Adipocyte (in vitro differentiated cells): Measurements from ENCODE around the gene RBM25.
"Not testable (repeated sequence)": the region's sequence is repeated elsewhere in the genome, so short reads cannot be mapped to it uniquely, and the experiment has no call there.

Experiments
- DNase-seq: peaks from one replicate; pipeline ENCODE4 v3.0.0-alpha.2; 2015; ENCODE audit warnings: low read depth
- H3K27me3 ChIP-seq: replicated peaks from 2 replicates; pipeline ENCODE4 v1.7.0; 2013; ENCODE audit warnings: mild to moderate bottlenecking, low read length, moderate library complexity; ENCODE audit not compliant: control insufficient read depth, insufficient read depth
- H3K36me3 ChIP-seq: 2 replicates; pipeline ENCODE4 v1.7.0; 2013; ENCODE audit warnings: low read length, mild to moderate bottlenecking, moderate library complexity; ENCODE audit not compliant: control insufficient read depth, insufficient read depth, severe bottlenecking
- H3K4me1 ChIP-seq: 2 replicates; pipeline ENCODE4 v1.7.0; 2013; ENCODE audit warnings: mild to moderate bottlenecking, low read length, moderate library complexity; ENCODE audit not compliant: control insufficient read depth, insufficient read depth
- H3K4me3 ChIP-seq: 2 replicates; pipeline ENCODE4 v1.7.0; 2013; ENCODE audit warnings: mild to moderate bottlenecking, low read length, moderate library complexity
- H3K9ac ChIP-seq: 2 replicates; pipeline ENCODE4 v1.7.0; 2013; ENCODE audit warnings: mild to moderate bottlenecking, low read length, moderate library complexity
- H3K9me3 ChIP-seq: 2 replicates; pipeline ENCODE4 v1.7.0; 2013; ENCODE audit warnings: mild to moderate bottlenecking, low read length, moderate library complexity; ENCODE audit not compliant: control insufficient read depth

Gene RBM25

DNA sequence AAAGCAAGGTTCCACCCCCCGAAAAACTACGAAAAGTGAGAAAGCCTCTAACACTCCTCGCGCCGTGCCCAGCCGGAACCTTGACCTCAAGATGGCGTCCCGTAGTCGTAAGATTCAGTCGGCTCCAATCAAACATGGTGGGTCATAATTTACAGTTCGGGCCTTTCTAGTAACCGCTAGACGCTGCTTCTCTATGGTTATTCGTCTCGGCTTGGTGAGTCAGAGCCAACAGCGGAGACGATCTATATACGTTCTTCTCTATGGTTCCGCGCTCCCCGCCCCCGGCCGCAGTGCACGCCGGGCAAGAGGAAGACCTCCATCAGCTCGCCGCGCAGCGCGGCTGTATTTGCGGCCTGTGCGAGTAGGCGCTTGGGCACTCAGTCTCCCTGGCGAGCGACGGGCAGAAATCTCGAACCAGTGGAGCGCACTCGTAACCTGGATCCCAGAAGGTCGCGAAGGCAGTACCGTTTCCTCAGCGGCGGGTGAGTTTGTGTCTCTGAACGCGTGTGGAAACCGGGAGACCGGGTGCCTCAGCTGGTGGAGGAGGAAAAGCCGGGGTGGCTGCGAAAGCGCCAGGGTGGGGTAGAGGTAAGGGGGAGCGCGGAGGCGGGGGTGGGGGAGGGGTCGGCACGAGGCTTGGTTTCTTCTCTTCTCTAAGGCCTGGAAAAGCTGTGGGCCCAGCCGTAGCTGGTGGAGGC, at the start of gene RBM25:
Gene RBM25, plus strand, starts transcription at position 311 of the 698 bp plus-strand sequence. CDS start 13,108 bp downstream, outside the sequence.
- Histone ChIP-seq H3K9ac (peak within 1 kb of the TSS; percentile 89), H3K27me3 (no peaks in the 10 kb centered on the region)
- peak; percentile 99 for DNase-seq

DNA sequence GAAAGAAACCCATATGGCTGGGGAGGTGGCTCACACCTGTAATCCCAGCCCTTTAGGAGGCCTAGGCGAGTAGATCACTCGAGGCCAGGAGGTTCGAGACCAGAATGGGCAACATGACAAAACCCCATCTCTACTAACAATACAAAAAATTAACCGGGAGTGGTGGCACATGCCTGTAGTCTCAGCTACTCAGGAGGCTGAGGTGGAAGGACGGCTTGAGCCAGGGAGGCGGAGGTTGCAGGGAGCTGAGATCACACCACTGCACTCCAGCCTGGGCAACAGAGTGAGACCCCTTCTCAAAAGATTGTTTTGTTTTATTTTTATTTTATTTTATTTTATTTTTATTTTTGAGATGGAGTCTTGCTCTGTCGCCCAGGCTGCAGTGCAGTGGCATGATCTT, 47.1 kb upstream of the RBM25 start:
- not testable (repeated sequence) for H3K27me3 ChIP-seq, H3K9ac ChIP-seq, H3K4me3 ChIP-seq, DNase-seq, H3K9me3 ChIP-seq
- H3K4me1 ChIP-seq = peaks cover 37% of the 10 kb centered on the region
- peaks cover 16% of the 10 kb centered on the region for H3K36me3 ChIP-seq

More for the DNA sequence above, at the start of gene RBM25:
- Histone ChIP-seq H3K4me1 (peaks cover 24% of the 10 kb centered on the region), H3K36me3 (peaks cover 5% of the 10 kb centered on the region), H3K9me3 (no peaks in the 10 kb centered on the region), H3K4me3 (peak within 1 kb of the TSS; percentile 95)

DNA sequence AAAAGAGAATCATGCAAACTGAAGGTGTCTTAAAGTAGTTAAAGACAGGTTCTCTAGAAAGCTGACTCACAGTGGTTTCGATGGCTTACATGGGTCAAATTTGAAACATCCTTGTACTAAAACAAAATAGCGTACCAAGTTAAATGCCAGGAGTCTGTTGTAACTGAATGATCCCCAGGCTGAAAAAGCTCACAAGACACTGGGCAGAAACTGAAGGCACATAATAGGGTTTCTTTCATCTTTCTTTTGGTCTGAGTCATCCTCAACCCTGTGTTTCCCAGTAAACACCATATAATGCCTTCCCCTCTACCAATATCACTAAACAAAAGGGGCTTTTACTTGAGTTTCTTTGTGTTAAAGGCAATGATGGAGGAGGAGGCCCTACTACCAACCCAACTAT, 44.2 kb upstream of the RBM25 start:
- peak; percentile 90 for DNase-seq
- Histone ChIP-seq H3K27me3 (no peaks in the 10 kb centered on the region), H3K9ac (no peak overlapping the region), H3K36me3 (peaks cover 33% of the 10 kb centered on the region), H3K4me1 (peaks cover 23% of the 10 kb centered on the region), H3K4me3 (no peak overlapping the region), H3K9me3 (no peaks in the 10 kb centered on the region)

DNA sequence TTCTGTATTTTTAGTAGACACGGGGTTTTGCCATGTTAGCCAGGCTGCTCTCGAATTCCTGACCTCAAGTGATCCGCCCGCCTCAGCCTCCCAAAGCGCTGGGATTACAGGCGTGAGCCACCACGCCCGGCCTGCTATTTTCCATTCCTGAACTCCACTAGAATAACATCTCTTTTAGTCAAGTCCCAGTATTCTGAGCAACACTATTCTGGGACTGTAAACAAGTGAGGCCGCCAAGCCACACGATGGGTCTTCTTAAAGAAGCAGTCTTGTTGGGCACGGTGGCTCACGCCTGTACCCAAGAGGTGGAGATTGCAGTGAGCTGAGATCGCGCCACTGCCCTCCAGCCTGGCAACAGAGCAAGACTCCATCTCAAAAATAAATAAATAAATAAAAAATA, 42.8 kb upstream of the RBM25 start:
- H3K4me3 ChIP-seq, DNase-seq, H3K9ac ChIP-seq, H3K9me3 ChIP-seq, H3K27me3 ChIP-seq: not testable (repeated sequence)
- peaks cover 22% of the 10 kb centered on the region for H3K4me1 ChIP-seq
- H3K36me3 ChIP-seq = peaks cover 41% of the 10 kb centered on the region

DNA sequence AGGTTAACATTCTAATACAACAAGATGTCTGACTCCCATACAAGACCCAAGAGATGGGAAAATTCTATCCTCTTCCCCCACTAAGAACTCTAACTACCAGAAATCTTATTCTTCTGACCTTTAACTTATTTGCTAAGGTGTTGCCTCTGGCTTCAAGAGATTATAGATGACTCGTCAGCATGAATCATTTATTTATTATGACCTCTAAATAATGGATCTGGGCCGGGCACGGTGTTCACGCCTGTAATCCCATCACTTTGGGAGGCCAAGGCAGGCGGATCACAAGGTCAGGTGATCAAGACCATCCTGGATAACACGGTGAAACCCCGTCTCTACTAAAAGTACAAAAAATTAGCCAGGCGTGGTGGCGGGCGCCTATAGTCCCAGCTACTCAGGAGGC, 42.3 kb upstream of the RBM25 start:
- peaks cover 22% of the 10 kb centered on the region for H3K4me1 ChIP-seq
- H3K9me3 ChIP-seq, H3K4me3 ChIP-seq, H3K27me3 ChIP-seq, H3K9ac ChIP-seq, DNase-seq: not testable (repeated sequence)
- H3K36me3 ChIP-seq = peaks cover 43% of the 10 kb centered on the region

DNA sequence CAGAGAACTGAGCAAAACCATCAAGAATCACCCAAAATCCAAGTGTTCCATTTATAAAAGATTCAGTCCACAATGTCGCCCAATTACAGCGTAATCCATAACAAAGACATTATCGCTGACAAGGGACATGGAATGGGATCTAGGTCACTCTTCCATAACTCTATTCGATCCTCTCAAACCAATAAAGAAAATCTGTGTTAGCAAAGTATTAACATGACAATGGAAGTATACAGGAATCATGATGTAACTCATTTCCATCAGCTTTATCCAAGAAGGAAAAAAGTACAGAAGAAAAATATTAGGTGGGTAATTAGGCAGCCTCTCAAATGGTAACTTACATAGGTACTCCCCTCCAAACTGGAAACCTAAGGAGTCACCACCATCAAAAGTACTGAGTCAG, 36.3 kb upstream of the RBM25 start:
- peak overlapping the region; percentile 45 for H3K4me3 ChIP-seq
- no peaks in the 10 kb centered on the region for H3K27me3 ChIP-seq
- peaks cover 53% of the 10 kb centered on the region for H3K36me3 ChIP-seq
- peaks cover 27% of the 10 kb centered on the region for H3K4me1 ChIP-seq
- no peak overlapping the region for H3K9ac ChIP-seq
- DNase-seq = no peak
- no peaks in the 10 kb centered on the region for H3K9me3 ChIP-seq

DNA sequence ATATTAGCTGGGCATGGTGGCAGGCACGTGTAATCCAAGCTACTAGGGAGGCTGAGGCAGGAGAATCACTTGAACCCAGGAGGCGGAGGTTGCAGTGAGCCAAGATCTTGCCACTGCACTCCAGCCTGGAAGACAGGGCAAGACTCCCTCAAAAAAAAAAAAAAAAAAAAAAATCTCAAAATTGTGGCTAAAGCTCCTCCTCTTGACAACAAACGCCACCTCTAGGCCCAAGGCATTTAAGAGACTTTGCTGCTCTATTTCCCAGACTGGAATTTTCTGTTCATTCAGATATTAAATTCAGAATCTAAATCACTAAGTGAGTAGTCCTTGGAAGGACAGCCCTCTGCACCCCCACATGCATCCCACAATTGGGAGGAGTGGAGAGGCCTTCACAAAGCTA, 32.8 kb upstream of the RBM25 start:
- Histone ChIP-seq H3K27me3 (no peaks in the 10 kb centered on the region), H3K4me3 (peak overlapping the region; percentile 97), H3K9ac (peak overlapping the region; percentile 92), H3K36me3 (peaks cover 26% of the 10 kb centered on the region), H3K9me3 (no peaks in the 10 kb centered on the region), H3K4me1 (peaks cover 33% of the 10 kb centered on the region)
- peak; percentile 58 for DNase-seq

DNA sequence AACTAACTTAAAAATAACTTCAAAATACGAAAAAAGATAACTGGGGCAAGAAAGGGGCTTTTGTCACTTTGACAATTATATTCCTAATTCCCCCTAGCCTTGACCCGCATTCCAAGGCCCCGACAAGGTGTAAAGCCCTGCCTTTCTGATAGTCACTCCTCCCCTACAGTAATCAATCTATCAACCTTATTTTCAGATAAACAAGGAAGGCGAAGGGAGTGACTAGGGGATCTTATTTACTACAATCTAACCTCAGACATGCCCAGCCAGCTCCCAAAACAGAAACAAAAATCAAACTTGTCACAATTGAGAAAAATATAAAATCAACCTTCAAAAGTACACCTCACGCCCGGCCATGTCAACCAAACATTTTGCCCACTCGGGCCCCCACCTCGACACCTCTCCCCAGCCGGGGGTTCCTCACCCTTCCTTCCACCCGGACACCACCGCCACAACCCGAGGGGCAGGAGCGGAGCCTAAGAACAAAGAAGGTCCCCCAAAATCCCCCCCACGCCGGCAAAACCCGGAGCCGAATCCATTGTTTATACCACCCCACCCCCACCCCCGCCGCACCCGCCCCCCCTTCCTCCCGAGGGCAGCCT, 32.0 kb upstream of the RBM25 start:
- peaks cover 33% of the 10 kb centered on the region for H3K4me1 ChIP-seq

DNA sequence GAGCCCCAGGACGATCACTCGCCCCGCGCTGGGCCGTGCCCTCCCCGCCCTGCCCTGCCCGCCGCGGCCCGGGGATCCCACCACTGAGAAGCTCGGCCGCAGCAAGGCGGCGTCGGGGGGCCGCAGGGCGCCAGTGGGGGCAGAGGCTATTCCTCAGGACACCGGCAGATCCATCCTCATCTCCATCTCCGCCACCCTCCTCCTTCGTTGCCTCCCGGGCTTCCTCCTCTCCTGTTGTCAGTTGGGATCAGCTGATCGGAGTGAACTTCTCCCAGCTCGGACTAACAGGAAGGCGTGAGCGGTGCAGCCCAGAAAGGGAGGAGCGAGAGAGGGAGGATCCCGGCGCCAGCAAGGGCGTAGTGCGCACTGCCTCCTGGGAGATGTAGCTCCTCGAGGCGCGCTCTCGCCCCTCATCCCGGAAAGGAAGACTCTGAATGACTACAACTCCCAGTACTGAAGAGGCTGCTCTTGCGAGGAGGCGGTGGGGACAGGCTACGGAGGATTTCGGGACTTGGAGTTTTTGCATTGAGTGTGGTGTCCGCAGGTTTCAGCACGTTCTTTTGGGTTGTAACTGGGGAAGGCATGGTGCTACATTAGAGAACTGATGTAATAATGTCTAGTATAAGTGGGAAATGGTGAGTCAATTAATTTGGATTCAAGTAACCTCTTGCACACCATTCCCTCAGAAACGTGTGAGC, 31.3 kb upstream of the RBM25 start, which contains the start of gene ZFYVE1:
Gene ZFYVE1, minus strand, starts transcription at position 262 of the 698 bp plus-strand sequence. CDS start 2,598 bp downstream, outside the sequence.
- H3K4me1 ChIP-seq = peaks cover 28% of the 10 kb centered on the region
- H3K36me3 ChIP-seq = peaks cover 22% of the 10 kb centered on the region
- H3K9ac ChIP-seq = peak within 1 kb of the TSS; percentile 92
- DNase-seq = peak; percentile 99
- H3K9me3 ChIP-seq = no peaks in the 10 kb centered on the region
- H3K27me3 ChIP-seq = no peaks in the 10 kb centered on the region
- H3K4me3 ChIP-seq = peak within 1 kb of the TSS; percentile 97

More for the DNA sequence above, 32.0 kb upstream of the RBM25 start:
- DNase-seq = no peak
- Histone ChIP-seq H3K9me3 (no peaks in the 10 kb centered on the region), H3K27me3 (no peaks in the 10 kb centered on the region), H3K36me3 (peaks cover 24% of the 10 kb centered on the region), H3K4me3 (peak overlapping the region; percentile 97), H3K9ac (peak overlapping the region; percentile 92)

DNA sequence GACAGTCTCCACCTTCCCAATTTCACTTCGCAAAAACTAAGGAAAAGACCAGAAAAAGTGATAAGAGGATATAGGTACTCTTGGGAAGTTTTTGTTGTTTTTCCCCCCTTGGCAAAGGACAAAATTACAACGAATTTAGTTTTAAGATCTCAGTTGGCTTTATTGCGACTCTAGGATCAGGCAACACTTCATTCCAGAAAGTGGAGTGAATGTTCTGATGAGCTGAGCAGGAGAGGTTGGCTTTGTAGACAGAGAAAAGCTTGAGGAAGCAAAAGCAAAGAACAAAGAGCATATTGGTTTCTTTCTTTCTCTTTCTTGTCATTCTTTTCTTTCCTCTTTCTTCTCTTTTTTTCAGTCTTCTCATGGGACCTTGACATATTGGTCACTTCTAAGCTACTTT, 30.8 kb upstream of the RBM25 start:
- Histone ChIP-seq H3K9me3 (no peaks in the 10 kb centered on the region), H3K4me3 (peak overlapping the region; percentile 97), H3K9ac (peak overlapping the region; percentile 61), H3K27me3 (no peaks in the 10 kb centered on the region), H3K4me1 (peaks cover 23% of the 10 kb centered on the region), H3K36me3 (peaks cover 16% of the 10 kb centered on the region)
- no peak for DNase-seq

DNA sequence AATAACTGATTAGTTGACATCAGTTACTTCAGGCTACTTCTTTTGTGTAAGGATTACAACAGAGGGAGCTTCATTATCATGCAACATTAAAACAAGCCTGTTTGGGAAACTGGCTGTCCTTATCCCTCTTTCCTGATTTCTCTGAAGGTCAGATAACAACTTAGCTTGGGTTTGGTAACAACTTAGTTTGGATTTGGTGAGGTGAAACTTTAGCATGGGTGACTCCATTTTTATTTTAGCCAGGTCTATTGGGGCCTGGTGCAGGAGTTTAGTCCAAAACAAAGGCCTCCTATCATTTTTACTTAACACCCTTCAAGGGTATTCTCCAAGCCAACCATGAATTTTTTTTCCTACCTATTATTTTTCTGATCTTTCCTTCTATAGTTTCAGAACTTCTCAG, 30.4 kb upstream of the RBM25 start:
- no peaks in the 10 kb centered on the region for H3K27me3 ChIP-seq
- peaks cover 20% of the 10 kb centered on the region for H3K4me1 ChIP-seq
- H3K36me3 ChIP-seq = peaks cover 13% of the 10 kb centered on the region
- DNase-seq = no peak
- peak overlapping the region; percentile 97 for H3K4me3 ChIP-seq
- no peaks in the 10 kb centered on the region for H3K9me3 ChIP-seq
- no peak overlapping the region for H3K9ac ChIP-seq
